Measurements from ENCODE around the gene TMEM131L.

DNA sequence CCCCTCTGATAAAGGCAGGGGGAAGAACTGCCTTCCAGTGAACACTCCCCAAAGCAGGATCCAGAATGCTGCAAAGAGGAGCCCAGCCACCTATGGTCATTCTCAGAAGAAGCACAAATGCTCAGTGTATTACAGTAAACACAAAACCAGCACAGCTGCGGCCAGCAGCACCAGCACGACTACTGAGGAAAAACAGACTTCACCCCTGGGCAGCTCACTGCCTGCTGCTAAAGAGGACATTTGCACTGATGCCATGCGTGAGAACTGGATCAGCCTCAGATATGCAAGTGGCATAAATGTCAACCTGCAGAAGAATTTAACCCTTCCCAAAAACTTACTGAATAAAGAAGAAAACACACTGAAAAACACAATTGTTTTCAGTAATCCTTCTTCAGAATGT, 137.7 kb downstream of the TMEM131L start:
- TF ChIP-seq CTCF (IDR thresholded peaks at IDR 0.05), result no peak
- TF ChIP-seq POLR2A (IDR thresholded peaks at IDR 0.05), result no peak
- no peak for TF ChIP-seq EP300 (IDR thresholded peaks at IDR 0.05)
